ENCODE measurements around the gene GREB1L.

DNA sequence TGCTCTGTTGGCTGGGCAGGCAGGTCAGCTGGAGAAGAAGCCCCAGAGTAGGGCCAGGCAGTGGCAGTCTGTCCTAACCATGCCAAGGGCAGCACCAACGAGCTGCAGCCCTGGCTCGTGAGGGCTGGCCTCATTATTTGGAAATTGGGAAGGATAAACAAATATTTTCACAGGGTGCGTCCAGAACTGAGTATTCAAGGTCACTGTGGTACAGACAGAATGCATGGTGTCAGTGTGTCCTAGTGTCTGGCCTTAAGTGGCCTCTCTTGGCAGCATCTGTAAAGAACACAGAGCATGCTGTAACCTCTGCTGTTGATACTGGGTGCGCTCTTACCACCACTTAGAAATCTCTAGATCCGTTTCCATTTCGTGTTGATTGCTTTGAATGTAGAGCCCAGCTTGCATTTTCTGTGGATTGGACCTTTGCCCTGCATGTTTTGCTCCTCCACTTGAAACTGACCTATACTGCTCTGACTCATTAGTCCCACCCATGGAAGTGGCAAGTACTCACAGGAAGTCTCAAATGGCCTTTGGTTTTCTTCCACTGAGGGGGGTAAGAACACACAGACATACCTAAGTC is 88.2 kb downstream of the GREB1L start:
- no peak for TF ChIP-seq CTCF (conservative IDR thresholded peaks at IDR 0.05; ENCODE audit: low read length)
- no peak for TF ChIP-seq EZH2phosphoT487 (IDR thresholded peaks at IDR 0.05; ENCODE audit: borderline replicate concordance, low read depth, low read length)
